HG03457 (cell line): ENCODE measurements around the gene SAMD4B.

Source experiments
- ATAC-seq: cut with Tn5 transposase; IDR thresholded peaks from one replicate; pipeline ENCODE4 v1.9.1; 2021; ENCODE audit warnings: moderate number of reproducible peaks; ENCODE audit not compliant: unreplicated experiment

Gene SAMD4B

DNA sequence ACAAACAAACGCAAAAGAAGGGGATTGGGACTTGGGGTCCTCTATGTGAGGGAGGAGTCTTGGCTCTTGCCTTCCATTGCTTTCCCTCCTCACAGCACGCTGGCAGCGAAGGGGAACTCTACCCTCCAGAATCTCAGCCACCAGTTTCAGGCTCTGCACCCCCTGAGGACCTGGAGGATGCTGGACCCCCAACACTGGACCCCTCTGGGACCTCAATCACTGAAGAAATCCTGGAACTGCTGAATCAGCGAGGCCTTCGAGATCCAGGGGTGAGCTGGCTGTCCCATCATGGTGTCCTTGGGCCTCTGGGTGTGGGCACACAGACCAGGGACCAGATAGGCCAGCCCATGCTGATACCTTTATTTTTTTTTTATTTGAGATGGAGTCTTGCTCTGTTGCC lies 79.8 kb downstream of the SAMD4B start:
- ATAC-seq, result no peak

- no peak for ATAC-seq
These were observed 81.3 kb downstream of the SAMD4B start for GRCh38 chr19:39423258-39424086.

DNA sequence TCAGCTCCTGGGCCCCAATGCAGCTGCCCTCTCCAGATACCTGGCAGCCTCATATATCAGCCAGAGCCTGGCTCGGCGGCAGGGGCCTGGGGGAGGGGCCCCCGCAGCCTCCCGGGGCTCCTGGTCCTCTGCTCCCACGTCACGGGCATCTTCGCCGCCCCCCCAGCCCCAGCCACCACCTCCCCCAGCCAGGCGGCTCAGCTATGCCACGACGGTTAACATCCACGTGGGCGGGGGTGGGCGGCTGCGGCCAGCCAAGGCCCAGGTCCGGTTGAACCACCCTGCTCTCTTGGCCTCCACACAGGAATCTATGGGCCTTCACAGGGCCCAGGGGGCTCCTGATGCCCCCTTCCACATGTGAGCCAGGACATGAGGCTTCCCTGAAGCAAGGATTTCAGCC lies 82.7 kb downstream of the SAMD4B start:
- ATAC-seq, result no peak

- no peak for ATAC-seq
These were observed 83.5 kb downstream of the SAMD4B start for GRCh38 chr19:39425744-39426143.

- ATAC-seq, result no peak
These were observed 83.9 kb downstream of the SAMD4B start for GRCh38 chr19:39426170-39426569.

DNA sequence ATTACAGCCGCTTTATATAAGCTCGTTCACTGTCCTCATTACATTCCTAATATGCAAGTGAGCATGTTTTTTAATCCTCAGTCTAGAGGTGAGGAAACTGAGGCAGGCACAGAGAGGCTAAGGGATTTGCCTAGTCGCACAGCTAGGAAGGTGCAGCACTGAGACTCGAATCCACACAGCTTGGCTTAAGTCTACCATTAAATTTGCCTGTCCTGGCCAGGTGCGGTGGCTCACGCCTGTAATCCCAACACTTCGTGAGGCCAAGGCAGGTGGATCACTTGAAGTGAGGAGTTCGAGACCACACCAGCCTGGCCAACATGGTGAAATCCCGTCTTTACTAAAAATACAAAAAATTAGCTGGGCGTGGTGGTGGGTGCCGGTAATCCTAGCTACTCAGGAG lies 85.5 kb downstream of the SAMD4B start:
- no peak for ATAC-seq

- ATAC-seq, result no peak
These were observed 86.3 kb downstream of the SAMD4B start for GRCh38 chr19:39428283-39429112.

GRCh38 chr19:39430675-39431593 lies 88.7 kb downstream of the SAMD4B start:
- ATAC-seq, result no peak

DNA sequence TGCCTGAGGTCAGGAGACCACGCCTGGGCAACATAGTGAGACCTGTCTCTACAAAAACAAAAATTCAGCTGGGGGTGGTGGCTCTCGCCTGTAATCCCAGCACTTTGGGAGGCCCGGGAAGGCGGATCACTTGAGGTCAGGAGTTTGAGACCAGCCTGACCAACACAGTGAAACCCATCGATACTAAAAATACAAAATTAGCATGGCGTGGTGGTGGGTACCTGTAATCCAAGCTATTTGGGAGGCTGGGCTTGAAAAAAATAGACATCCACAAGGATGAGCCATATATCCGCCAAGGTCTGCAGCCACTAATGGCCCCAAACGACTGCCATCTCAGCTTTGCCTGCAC lies 90.4 kb downstream of the SAMD4B start:
- no peak for ATAC-seq

DNA sequence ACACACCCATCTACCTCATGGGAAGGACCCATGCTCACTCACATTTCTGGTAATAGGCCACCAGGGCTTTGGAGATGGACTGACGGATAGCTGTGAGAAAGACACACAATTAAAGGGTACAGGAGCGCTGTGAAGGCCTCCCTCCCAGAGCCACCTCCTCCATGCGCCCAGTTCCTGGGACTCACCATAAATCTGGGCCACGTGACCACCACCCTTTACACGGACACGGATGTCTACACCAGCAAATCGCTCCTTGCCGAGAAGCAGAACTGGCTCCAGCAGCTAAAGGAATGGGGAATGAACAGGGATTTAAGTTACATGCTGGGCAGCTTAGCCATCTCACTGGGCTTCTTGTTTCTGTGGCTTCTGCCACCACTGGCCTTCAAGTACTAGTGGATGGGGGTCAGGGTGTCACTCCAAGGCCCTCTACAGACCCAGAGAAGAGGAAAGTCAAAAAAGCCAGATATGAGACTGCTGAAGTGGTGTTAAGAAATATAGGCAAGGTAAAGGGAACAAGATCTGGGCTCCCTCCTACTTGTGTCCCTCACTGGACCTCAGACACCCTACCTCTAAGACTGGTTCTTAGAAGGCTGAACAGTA lies 91.4 kb downstream of the SAMD4B start:
- no peak for ATAC-seq

GRCh38 chr19:39434123-39435076 lies 92.2 kb downstream of the SAMD4B start:
- no peak for ATAC-seq
